HG02943 (cell line): ENCODE results near the gene KIF7.
"Not testable (repeated sequence)": the region's sequence is repeated elsewhere in the genome, so short reads cannot be mapped to it uniquely, and the experiment has no call there.

Experiments used
- ATAC-seq: cut with Tn5 transposase; IDR thresholded peaks from one replicate; pipeline ENCODE4 v1.9.1; 2021; ENCODE audit warnings: mild to moderate bottlenecking, low read depth, moderate library complexity; ENCODE audit not compliant: unreplicated experiment

Gene KIF7

DNA sequence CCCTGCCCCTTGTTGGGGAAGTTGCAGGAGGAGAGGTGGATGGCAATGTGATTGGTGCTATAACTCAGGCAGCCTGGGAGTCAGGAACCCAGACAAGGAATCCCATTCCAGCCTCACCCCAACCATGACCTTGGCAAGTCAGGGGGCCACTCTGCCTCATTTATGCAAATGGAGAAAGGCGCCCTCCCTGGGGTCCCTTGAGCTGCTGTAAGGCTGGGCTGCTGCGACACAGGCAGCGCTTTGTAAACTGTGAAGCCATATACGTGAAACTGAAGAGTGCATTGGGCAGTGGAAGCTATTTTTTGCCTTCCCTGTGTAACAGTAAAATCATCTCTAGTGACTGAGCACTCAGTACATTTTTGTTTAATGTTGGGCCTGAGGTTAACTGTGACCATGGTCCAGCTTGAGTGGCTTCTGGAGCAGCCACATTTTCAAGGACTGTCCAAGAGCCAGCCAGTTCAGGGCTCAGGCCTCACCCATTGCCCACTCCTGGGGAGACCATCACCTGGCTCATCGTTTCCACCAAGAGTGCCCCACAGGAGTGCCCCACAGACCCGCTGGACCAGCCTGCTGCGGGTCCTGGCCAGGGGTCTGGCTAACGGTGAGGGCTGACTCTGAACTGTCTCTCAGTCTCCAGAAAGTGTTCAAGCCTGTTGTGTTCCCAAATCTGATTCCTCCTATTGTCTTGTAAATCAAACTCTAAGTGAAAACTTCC, 27.9 kb downstream of the KIF7 start:
- ATAC-seq, result no peak

DNA sequence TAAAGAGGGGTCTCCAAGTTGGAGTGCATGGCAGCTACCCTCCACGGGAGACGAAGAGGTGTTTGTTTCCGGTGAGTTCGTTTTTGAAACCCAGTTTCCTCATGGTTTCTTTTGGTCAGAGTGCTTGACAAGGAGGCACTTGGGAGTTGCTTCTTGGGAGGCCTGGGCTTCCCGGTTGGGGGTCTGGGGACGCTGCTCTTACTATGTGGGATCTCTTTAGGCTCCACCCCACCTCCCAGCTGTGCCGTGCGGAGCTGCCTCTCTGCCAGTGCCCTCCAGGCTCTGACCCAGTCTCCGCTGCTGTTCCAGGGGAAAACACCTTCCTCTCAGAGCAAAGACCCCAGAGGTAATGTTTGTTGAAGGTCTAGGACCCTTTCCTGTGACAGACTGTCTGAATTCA, 29.6 kb downstream of the KIF7 start:
- no peak for ATAC-seq

DNA sequence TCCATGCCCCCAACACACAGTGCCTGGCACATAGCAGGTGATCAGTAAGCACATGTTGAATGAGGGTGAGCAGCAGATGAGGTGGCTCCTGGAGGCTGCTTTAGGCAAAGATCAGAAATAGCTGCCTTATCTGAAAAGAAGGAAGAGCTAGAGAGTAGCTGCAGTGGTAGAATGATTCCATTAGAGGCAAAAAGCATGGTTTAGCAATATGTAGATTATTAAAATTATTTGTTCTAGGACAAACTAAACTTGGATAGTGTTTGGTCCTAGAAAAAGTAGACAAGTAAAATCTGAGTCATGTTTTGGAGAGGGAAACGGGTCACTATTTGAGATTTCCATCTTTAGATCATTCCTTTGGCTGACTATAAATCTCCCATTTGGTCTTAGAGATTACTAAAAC, 32.1 kb downstream of the KIF7 start:
- ATAC-seq, result no peak

DNA sequence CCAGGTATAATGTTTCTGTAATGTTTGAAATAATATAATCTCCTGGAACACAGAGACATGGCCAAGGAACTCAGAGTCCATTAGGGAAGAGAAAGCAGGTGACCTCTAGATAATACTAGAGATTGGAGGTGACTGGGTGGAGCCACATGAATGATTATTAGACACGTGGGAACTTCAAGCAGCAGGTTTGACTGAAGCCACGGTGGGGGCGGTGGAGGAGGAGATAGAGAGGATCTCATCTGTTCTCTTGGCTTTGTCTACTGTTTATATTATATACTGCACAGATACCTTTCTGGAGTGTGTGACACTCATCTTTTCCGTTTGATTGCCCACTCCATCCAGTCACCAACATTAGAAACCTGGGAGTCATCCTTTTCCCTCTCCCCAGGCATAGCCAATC, 33.7 kb downstream of the KIF7 start:
- ATAC-seq, result no peak

DNA sequence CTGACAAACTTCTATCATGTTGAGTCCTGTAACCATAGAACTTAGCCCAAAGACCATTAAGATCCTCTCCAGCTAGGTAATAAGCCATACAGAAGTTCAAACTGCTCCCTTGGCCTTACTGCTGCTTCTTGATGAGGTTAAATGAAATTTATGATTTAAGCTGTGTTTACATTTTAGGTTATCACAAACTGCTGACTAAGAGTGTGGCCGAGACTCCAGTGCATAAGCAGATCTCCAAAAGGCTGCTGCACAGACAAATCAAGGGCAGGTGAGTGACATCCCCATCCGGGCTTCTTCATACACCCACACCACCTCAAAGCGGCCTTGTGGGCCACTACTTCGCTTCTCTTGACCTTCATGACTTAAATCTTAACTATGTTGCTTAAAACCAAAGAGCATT, 39.0 kb downstream of the KIF7 start:
- ATAC-seq, result no peak

DNA sequence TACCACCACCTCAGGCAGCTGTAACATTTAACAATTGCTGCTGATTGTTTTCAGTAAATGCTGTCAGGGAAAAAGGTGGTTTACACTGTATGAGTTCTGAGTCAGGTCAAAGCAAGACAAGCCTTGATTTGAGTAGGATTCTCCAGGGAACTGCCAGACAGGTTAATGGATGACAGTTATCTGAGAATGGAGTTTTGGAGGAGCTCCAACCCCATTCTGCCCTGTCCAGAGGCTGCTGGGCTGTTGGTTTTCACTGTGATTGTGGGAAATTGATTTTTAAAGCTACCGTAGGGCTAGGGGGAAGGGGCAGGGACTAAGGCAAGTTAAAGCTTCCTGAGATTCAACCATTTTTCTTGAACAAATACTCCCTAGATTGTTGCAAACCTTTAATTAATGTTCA, 40.1 kb downstream of the KIF7 start:
- no peak for ATAC-seq

DNA sequence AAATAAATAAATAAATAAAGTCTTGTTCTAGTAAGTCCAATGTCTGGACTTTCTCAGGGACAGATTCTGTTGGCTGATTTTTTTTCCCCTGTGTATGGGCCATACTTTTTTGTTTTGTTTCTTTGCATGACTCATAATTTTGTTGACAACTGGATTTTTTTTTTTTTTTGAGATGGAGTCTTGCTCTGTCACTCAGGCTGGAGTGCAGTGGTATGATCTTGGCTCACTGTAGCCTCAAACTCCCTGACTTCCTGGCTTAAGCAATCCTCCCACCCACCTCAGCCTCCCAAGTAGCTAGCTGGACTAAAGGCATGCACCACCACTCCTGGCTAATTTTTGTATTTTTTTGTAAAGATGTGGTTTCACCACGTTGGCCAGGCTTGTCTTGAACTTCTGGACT, 41.1 kb downstream of the KIF7 start:
- no peak for ATAC-seq

DNA sequence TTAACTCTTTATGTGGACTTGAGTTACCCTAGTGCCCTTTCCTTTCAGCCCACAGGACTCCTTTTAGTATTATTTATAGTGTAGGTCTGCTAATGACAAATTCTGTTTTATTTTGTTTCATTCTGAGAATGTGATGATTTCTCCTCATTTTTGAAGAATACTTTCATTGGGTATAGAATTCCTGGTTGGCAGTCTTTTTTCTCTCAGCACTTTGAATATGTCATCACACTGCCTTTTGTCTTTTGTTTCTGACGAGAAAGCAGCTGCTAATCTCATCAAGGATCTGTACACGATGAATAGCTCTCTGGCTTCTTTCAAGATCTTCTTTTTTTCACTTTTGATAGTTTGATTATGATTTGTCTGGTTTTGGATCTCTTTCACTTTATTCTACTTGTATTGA, 42.2 kb downstream of the KIF7 start:
- ATAC-seq, result no peak

DNA sequence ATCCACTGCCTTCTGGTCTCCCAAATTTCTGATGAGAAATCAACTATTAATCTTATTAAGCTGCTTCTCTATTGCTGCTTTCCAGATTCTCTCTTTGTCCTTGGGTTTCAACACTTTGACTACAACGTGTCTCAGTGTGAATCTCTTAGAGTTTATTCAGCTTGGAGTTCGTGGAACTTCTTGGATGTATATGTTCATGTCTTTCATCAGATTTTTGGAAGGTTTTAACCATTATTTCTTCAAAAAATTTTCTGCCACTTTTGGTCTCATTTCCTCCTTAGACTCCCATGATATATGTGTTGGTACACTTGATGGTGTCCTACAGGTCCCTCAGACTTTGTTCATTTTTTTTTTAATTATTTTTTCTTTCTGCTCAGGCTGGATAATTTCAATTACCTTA, 44.0 kb downstream of the KIF7 start:
- no peak for ATAC-seq

DNA sequence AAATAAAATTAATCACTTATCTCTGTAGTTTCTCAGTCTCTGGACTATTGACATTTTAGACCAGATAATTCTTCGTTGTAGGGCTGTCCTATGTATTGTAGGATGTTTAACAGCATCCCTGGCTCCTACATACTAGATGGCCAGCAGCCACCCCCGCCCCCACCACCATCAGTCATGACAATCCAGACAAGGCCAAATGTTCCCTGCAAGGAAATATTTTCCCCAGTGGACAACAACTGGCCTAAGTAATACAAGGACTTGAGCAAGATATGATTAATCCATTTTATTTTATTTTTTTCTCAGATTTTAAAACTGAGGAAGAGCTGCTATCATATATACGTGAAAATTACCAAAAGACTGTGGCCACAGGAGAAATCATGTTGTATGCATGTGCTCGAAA, 56.2 kb downstream of the KIF7 start:
- ATAC-seq, result no peak

DNA sequence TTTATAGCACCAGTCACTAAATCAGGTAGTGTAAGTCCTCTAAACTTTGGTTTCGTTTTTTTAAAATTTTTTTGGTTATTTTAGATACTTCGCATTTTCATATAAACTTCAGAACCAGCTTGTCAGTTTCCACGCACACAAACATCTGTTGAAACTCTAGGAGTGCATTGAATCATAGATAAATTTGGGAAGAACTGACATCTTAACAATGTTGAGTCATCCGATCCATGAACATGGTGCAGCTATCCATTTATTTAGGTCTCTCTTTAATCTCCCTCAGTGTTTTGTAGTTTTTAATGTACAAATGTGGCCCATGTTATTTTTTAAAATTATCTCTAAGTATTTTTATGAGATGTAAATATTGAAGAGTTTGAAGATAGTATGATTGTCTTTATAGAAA, 62.2 kb downstream of the KIF7 start:
- ATAC-seq, result no peak

DNA sequence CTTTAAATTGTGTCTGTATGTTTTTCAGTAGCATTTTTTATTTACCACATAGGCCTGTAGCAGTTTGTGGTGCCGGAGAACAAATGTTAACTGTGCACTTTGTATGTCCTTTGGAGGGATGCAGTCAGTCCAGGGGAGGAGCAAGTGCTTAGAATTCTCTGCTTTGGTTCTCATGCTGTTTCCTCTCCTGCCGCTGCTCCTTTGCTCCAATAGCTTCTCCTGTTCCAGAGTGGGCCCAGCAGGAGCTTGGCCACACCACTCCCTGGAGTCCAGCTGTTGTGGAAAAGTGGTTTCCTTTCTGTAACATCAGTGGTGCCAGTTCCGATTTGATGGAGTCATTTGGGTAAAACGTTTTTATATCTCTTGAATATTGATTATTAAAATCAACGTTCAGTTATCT, 63.4 kb downstream of the KIF7 start:
- no peak for ATAC-seq

DNA sequence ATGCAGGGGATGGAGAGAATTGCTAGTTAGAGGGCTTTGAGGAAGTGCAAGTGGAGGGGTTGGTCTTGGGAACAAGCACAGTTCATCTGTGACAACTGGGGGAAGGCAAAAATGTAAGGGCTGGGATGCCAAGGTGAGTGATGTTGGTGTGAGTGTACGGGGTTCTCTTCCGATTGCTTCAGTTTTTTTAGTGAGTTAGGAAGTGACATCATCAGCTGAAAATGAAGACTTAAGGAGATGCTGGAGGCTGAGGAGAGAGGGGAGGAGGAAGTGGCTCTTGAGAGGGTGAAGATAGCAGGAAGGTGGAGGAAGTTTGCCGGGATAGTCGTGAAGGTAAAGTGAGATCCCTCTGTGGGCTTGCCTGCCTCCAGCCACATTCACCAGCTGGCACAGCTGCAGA, 67.3 kb downstream of the KIF7 start:
- ATAC-seq, result no peak

DNA sequence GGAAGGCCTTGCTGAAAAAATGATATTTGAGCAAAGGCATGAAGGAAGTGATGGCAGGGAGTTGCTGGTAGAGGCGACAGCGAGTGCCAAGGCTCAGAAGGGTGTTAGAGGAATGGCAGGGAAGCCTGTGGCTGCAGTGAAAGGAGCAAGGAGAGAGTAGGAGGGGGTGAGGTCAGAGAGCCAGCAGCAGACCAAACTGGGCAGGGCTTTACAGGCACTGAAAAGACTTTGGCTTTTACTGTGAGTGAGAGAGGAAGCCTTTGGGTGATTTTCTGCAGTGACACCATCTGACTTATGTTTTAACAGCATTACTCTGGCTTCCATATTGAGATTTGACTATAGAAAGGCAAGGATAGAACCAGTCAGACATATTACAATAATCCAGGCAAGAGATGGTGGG, 68.6 kb downstream of the KIF7 start:
- no peak for ATAC-seq

DNA sequence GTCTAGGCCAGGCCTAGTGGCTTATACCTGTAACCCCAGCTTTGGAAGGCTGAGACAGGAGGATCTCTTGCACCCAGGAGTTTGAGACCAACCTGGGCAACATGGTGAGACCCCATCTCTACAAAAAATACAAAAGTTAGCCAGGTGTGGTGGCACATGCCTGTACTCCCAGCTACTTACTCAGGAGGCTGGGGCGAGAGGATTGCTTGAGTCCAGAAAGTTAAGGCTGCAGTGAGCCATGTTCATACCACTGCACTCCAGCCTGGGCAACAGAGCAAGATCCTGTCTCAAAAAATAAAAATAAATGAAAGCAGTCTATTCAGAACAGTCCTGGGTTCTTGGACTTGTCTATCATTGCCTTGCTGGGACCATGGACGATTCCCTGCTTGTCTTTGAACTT, 74.5 kb downstream of the KIF7 start:
- ATAC-seq, result not testable (repeated sequence)

DNA sequence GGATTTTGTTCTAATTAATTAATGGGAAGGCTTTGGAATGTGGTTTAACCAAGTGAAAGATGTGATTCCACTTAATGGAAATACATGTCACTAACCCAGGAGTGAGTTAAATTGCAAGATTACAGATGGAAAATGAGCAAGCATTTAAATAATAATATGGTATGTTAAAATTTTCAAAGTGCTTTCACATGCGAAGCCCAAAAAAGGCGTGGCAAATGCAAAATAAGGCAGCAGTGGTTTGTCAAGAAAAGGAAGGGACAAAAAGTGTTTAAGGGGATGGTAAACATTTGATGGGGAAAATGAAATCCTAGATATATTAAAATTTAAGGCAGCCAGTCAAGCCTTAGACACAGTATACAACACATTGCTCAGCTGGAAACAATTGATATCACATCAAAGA, 77.1 kb downstream of the KIF7 start:
- no peak for ATAC-seq
